Breast epithelium (tissue), 4 donors: ENCODE results near the gene HS6ST3. TPM values are rescaled to one million over a fixed set of nuclear protein-coding genes. Genes with fewer than 3 reads are reported as not detected.

Source experiments
- DNase-seq, 2 donors: peaks; one replicate each; pipeline ENCODE4 v3.0.0-alpha.2; 2019; ENCODE audit warnings: low spot score in 2 of 2
- H3K27ac ChIP-seq, 2 donors: fragments of 200-600 bp; sonication (generic) in 1 of 2; one replicate each; pipeline ENCODE4 v1.5.1; 2016 to 2019; ENCODE audit warnings: mild to moderate bottlenecking in 1 of 2
- H3K27me3 ChIP-seq, 2 donors: fragments of 200-600 bp; sonication (generic) in 1 of 2; one replicate each; pipeline versions ENCODE4 v1.5.1 to v1.6.0; 2017 to 2019; ENCODE audit warnings: control low read depth in 1 of 2, mild to moderate bottlenecking in 1 of 2
- H3K36me3 ChIP-seq: fragments of 200-600 bp; one replicate; pipeline ENCODE4 v1.5.1; 2019
- H3K4me1 ChIP-seq, 2 donors: fragments of 200-600 bp; sonication (generic); one replicate each; pipeline ENCODE4 v1.5.1; 2016 to 2019; ENCODE audit warnings: control low read depth in 1 of 2
- H3K4me3 ChIP-seq, 3 donors: fragments of 200-600 bp; sonication (generic); 1 replicate in 2 of 3; 2 replicates in 1 of 3; pipeline ENCODE4 v1.5.1; 2016 to 2019; ENCODE audit warnings: mild to moderate bottlenecking in 3 of 3, moderate library complexity in 2 of 3
- H3K9me3 ChIP-seq, 2 donors: fragments of 200-600 bp; sonication (generic) in 1 of 2; one replicate each; pipeline ENCODE4 v1.5.1; 2016 to 2019; ENCODE audit warnings: control low read depth in 1 of 2
- CTCF ChIP-seq, 3 donors: fragments of 450-650 bp; IDR thresholded peaks; one replicate each; pipeline ENCODE4 v1.5.1; 2016 to 2017; ENCODE audit warnings: antibody characterized with exemption in 3 of 3, mild to moderate bottlenecking in 3 of 3, moderate library complexity in 3 of 3
- POLR2A ChIP-seq: fragments of 450-650 bp; IDR thresholded peaks from one replicate; pipeline ENCODE4 v1.6.1; 2016; ENCODE audit warnings: antibody characterized with exemption, mild to moderate bottlenecking, moderate library complexity
- POLR2AphosphoS5 ChIP-seq, 3 donors: sonication (generic); formaldehyde crosslinking; IDR thresholded peaks; one replicate each; pipeline ENCODE4 v1.6.1; 2017; ENCODE audit warnings: antibody characterized with exemption in 3 of 3
- intact Hi-C: fragments of 100-400 bp; cut with DNase I; formaldehyde crosslinking; loops from one replicate; pipeline ENCODE4 v1.15.1; 2023; ENCODE audit warnings: low total_unique reads
- total RNA-seq, 3 donors: library from RNA; depleted of rRNA; stranded (reverse); fragments of >200 nt; gene quantifications; one replicate each; pipeline ENCODE4 v1.1.0, GENCODE V29; 2016

HS6ST3 gene
- total RNA-seq, 3 donors from 2014 or later, result under 0.01 to 1.3 (median 0.59) TPM

- Histone ChIP-seq H3K4me3 (no peak overlapping the region), H3K9me3 (no peaks in the 10 kb centered on the region), H3K36me3 (no peaks in the 10 kb centered on the region), H3K27ac (no peak overlapping the region), H3K27me3 (no peaks in the 10 kb centered on the region), H3K4me1 (no peaks in the 10 kb centered on the region)
- intact Hi-C loops, result no loop called here
- no peak for DNase-seq
- TF ChIP-seq POLR2AphosphoS5 (IDR thresholded peaks at IDR 0.05), result no peak
- no peak for TF ChIP-seq CTCF (IDR thresholded peaks at IDR 0.05)
- no peak for TF ChIP-seq POLR2A
These were observed 483.7 kb downstream of the HS6ST3 start for GRCh38 chr13:96573563-96573962.

- Histone ChIP-seq H3K4me1 (no peaks in the 10 kb centered on the region), H3K27me3 (no peaks in the 10 kb centered on the region), H3K9me3 (no peaks in the 10 kb centered on the region), H3K4me3 (no peak overlapping the region), H3K36me3 (no peaks in the 10 kb centered on the region), H3K27ac (no peak overlapping the region)
- intact Hi-C loops, result no loop called here
- no peak for DNase-seq
- TF ChIP-seq POLR2AphosphoS5 (IDR thresholded peaks at IDR 0.05) (no peak), POLR2A (no peak), CTCF (IDR thresholded peaks at IDR 0.05) (no peak)
These were observed 485.8 kb downstream of the HS6ST3 start for GRCh38 chr13:96575423-96576320.

GRCh38 chr13:96581741-96582140 is 491.8 kb downstream of the HS6ST3 start:
- DNase-seq, result no peak
- Histone ChIP-seq H3K36me3 (no peaks in the 10 kb centered on the region), H3K27ac (no peak overlapping the region), H3K4me1 (no peaks in the 10 kb centered on the region), H3K9me3 (peaks cover 0 to 6% of the 10 kb centered on the region in 2 donors), H3K4me3 (no peak overlapping the region), H3K27me3 (no peaks in the 10 kb centered on the region)
- intact Hi-C loops, result no loop called here
- TF ChIP-seq POLR2A (no peak), CTCF (IDR thresholded peaks at IDR 0.05) (no peak), POLR2AphosphoS5 (IDR thresholded peaks at IDR 0.05) (no peak)

- intact Hi-C loops, result no loop called here
- Histone ChIP-seq H3K4me3 (no peak overlapping the region), H3K36me3 (no peaks in the 10 kb centered on the region), H3K9me3 (no peaks in the 10 kb centered on the region), H3K27ac (no peak overlapping the region), H3K27me3 (no peaks in the 10 kb centered on the region), H3K4me1 (no peaks in the 10 kb centered on the region)
- DNase-seq, result no peak
- TF ChIP-seq POLR2A (no peak), POLR2AphosphoS5 (IDR thresholded peaks at IDR 0.05) (no peak), CTCF (IDR thresholded peaks at IDR 0.05) (no peak)
These were observed 525.3 kb downstream of the HS6ST3 start for GRCh38 chr13:96615252-96615651.

- intact Hi-C loops, result no loop called here
- no peaks in the 10 kb centered on the region for H3K27me3 ChIP-seq
These were observed 527.6 kb downstream of the HS6ST3 start for GRCh38 chr13:96617528-96617927.

More at GRCh38 chr13:96617528-96617927, 527.6 kb downstream of the HS6ST3 start:
- Histone ChIP-seq H3K4me3 (no peak overlapping the region), H3K4me1 (no peaks in the 10 kb centered on the region), H3K36me3 (no peaks in the 10 kb centered on the region), H3K27ac (no peak overlapping the region), H3K9me3 (no peaks in the 10 kb centered on the region)
- no peak for TF ChIP-seq CTCF (IDR thresholded peaks at IDR 0.05)
- no peak for TF ChIP-seq POLR2AphosphoS5 (IDR thresholded peaks at IDR 0.05)
- TF ChIP-seq POLR2A, result no peak
- no peak for DNase-seq
